Spleen (tissue), 7 donors: Measurements from ENCODE around the gene KCNAB3.

ENCODE experiments used
- CTCF ChIP-seq, 11 experiments: fragments of 200-600 bp in 7 of 11; fragments of 450-650 bp in 4 of 11; sonication (generic) in 4 of 11; IDR thresholded peaks in 8 of 11; conservative IDR thresholded peaks in 3 of 11; 1 replicate in 7 of 11; 2 replicates in 4 of 11; pipeline versions ENCODE4 v1.4.0 to v1.8.0; 2016 to 2021; ENCODE audit warnings: antibody characterized with exemption in 11 of 11, inconsistent platforms in 4 of 11, mild to moderate bottlenecking in 1 of 11
- POLR2A ChIP-seq, 3 donors: fragments of 450-650 bp; IDR thresholded peaks; one replicate each; pipeline ENCODE4 v1.5.1; 2017; ENCODE audit warnings: antibody characterized with exemption in 3 of 3, mild to moderate bottlenecking in 1 of 3
- donor health status: DM: no; HTN: no; CAD: no; lungs with moderate emphysema.
- donor health status: DM: no; HTN: no; CAD: no.
- donor health status: DM: no; HTN: no; CAD: no.

GRCh38 chr17:7944326-7944725 is 14.7 kb upstream of the KCNAB3 start:
- no peak for TF ChIP-seq CTCF (IDR thresholded peaks at IDR 0.05 in 8 of 11, conservative IDR thresholded peaks at IDR 0.05 in 3 of 11)
- no peak for TF ChIP-seq POLR2A (IDR thresholded peaks at IDR 0.05)
